Mesothelial cell of epicardium (in vitro differentiated cells): ENCODE results near the gene TTC28. TPM values are rescaled to one million over a fixed set of nuclear protein-coding genes. Genes with fewer than 3 reads are reported as not detected.

Source experiments
- DNase-seq, 2 experiments: peaks; one replicate each; pipeline ENCODE4 v3.0.0; 2021; ENCODE audit warnings: low spot score in 2 of 2; ENCODE audit not compliant: unreplicated experiment in 2 of 2
- H3K27ac Mint-ChIP-seq: 2 replicates; pipeline ENCODE4 v1.8.0; 2021; ENCODE audit warnings: mixed read lengths
- H3K27me3 Mint-ChIP-seq: 2 replicates; pipeline ENCODE4 v1.8.0; 2021; ENCODE audit warnings: low read depth, mixed read lengths
- H3K36me3 Mint-ChIP-seq: 2 replicates; pipeline ENCODE4 v1.8.0; 2021; ENCODE audit warnings: mixed read lengths
- H3K4me1 Mint-ChIP-seq: 2 replicates; pipeline ENCODE4 v1.8.0; 2021; ENCODE audit warnings: mixed read lengths
- H3K4me3 Mint-ChIP-seq: 2 replicates; pipeline ENCODE4 v1.8.0; 2021; ENCODE audit warnings: mild to moderate bottlenecking, moderate library complexity, mixed read lengths
- H3K9me3 Mint-ChIP-seq: 2 replicates; pipeline ENCODE4 v1.8.0; 2021; ENCODE audit warnings: mixed read lengths
- CTCF ChIP-seq: fragments of 200-600 bp; sonication (generic); IDR thresholded peaks from one replicate; pipeline ENCODE4 v1.5.0; 2021; ENCODE audit warnings: antibody characterized with exemption; ENCODE audit not compliant: unreplicated experiment
- total RNA-seq: library from RNA; stranded (reverse); gene quantifications from 3 replicates; pipeline ENCODE4 v1.2.1, GENCODE V29; 2021

TTC28 gene
- total RNA-seq, 1 donor from 2014 or later = 95.9 TPM

GRCh38 chr22:28014211-28015045 is 665.2 kb downstream of the TTC28 start:
- peaks cover 19% of the 10 kb centered on the region for H3K4me1 Mint-ChIP-seq
- H3K27me3 Mint-ChIP-seq = no peaks in the 10 kb centered on the region
- H3K36me3 Mint-ChIP-seq = peaks cover 7% of the 10 kb centered on the region
- TF ChIP-seq CTCF = no peak
- no peak for DNase-seq
- no peak overlapping the region for H3K27ac Mint-ChIP-seq
- H3K9me3 Mint-ChIP-seq = no peaks in the 10 kb centered on the region
- H3K4me3 Mint-ChIP-seq = no peak overlapping the region

- H3K36me3 Mint-ChIP-seq = peaks cover 7% of the 10 kb centered on the region
- no peak overlapping the region for H3K4me3 Mint-ChIP-seq
- no peak overlapping the region for H3K27ac Mint-ChIP-seq
- peaks cover 24% of the 10 kb centered on the region for H3K4me1 Mint-ChIP-seq
- no peaks in the 10 kb centered on the region for H3K9me3 Mint-ChIP-seq
- no peak for TF ChIP-seq CTCF
- no peaks in the 10 kb centered on the region for H3K27me3 Mint-ChIP-seq
- no peak for DNase-seq
Measured at GRCh38 chr22:28013611-28014010, 666.0 kb downstream of the TTC28 start.

- TF ChIP-seq CTCF = no peak
- DNase-seq = no peak
- H3K9me3 Mint-ChIP-seq = no peaks in the 10 kb centered on the region
- H3K27ac Mint-ChIP-seq = no peak overlapping the region
- H3K4me1 Mint-ChIP-seq = peaks cover 24% of the 10 kb centered on the region
- H3K27me3 Mint-ChIP-seq = no peaks in the 10 kb centered on the region
- no peak overlapping the region for H3K4me3 Mint-ChIP-seq
- H3K36me3 Mint-ChIP-seq = peaks cover 7% of the 10 kb centered on the region
Measured at GRCh38 chr22:28012832-28013460, 666.7 kb downstream of the TTC28 start.

- Mint-ChIP-seq H3K27ac (no peak overlapping the region), H3K4me1 (peaks cover 19% of the 10 kb centered on the region), H3K27me3 (no peaks in the 10 kb centered on the region), H3K4me3 (no peak overlapping the region), H3K9me3 (no peaks in the 10 kb centered on the region), H3K36me3 (peaks cover 9% of the 10 kb centered on the region)
- DNase-seq = peak; percentile 68 to 86
- peak; percentile 74 for TF ChIP-seq CTCF
Measured at GRCh38 chr22:28009272-28009827, 670.3 kb downstream of the TTC28 start.

GRCh38 chr22:28008649-28009048 is 671.0 kb downstream of the TTC28 start:
- no peak overlapping the region for H3K27ac Mint-ChIP-seq
- no peak for TF ChIP-seq CTCF

More at GRCh38 chr22:28008649-28009048, 671.0 kb downstream of the TTC28 start:
- no peak overlapping the region for H3K4me3 Mint-ChIP-seq
- peaks cover 9% of the 10 kb centered on the region for H3K36me3 Mint-ChIP-seq
- no peaks in the 10 kb centered on the region for H3K9me3 Mint-ChIP-seq
- H3K27me3 Mint-ChIP-seq = no peaks in the 10 kb centered on the region
- no peak for DNase-seq
- H3K4me1 Mint-ChIP-seq = peaks cover 19% of the 10 kb centered on the region
